Effector memory CD4-positive, alpha-beta T cell (primary cell): ENCODE results near the gene STRN3.
"Not testable (repeated sequence)": the region's sequence is repeated elsewhere in the genome, so short reads cannot be mapped to it uniquely, and the experiment has no call there.

ENCODE experiments used
- DNase-seq, 3 donors: peaks; one replicate each; pipeline ENCODE4 v3.0.0-alpha.2; 2020
- H3K27ac ChIP-seq: 2 replicates; pipeline ENCODE4 v1.7.0; 2013; ENCODE audit warnings: mild to moderate bottlenecking, low read length, moderate library complexity; ENCODE audit not compliant: insufficient read depth, poor library complexity, severe bottlenecking
- H3K27me3 ChIP-seq: replicated peaks from 2 replicates; pipeline ENCODE4 v1.7.0; 2013; ENCODE audit warnings: mild to moderate bottlenecking, low read length; ENCODE audit not compliant: insufficient read depth, control insufficient read depth, poor library complexity, severe bottlenecking
- H3K36me3 ChIP-seq: 2 replicates; pipeline ENCODE4 v1.7.0; 2013; ENCODE audit warnings: mild to moderate bottlenecking, low read length, moderate library complexity; ENCODE audit not compliant: control insufficient read depth, insufficient read depth
- H3K4me1 ChIP-seq: 2 replicates; pipeline ENCODE4 v1.7.0; 2013; ENCODE audit warnings: low read length, mild to moderate bottlenecking; ENCODE audit not compliant: control insufficient read depth, insufficient read depth, poor library complexity, severe bottlenecking
- H3K4me3 ChIP-seq: 2 replicates; pipeline ENCODE4 v1.7.0; 2013; ENCODE audit warnings: low read length, low read depth, mild to moderate bottlenecking; ENCODE audit not compliant: insufficient read depth, poor library complexity, severe bottlenecking
- H3K9me3 ChIP-seq: 2 replicates; pipeline ENCODE4 v1.7.0; 2013; ENCODE audit warnings: mild to moderate bottlenecking, low read length, moderate library complexity; ENCODE audit not compliant: control insufficient read depth

The STRN3 gene

DNA sequence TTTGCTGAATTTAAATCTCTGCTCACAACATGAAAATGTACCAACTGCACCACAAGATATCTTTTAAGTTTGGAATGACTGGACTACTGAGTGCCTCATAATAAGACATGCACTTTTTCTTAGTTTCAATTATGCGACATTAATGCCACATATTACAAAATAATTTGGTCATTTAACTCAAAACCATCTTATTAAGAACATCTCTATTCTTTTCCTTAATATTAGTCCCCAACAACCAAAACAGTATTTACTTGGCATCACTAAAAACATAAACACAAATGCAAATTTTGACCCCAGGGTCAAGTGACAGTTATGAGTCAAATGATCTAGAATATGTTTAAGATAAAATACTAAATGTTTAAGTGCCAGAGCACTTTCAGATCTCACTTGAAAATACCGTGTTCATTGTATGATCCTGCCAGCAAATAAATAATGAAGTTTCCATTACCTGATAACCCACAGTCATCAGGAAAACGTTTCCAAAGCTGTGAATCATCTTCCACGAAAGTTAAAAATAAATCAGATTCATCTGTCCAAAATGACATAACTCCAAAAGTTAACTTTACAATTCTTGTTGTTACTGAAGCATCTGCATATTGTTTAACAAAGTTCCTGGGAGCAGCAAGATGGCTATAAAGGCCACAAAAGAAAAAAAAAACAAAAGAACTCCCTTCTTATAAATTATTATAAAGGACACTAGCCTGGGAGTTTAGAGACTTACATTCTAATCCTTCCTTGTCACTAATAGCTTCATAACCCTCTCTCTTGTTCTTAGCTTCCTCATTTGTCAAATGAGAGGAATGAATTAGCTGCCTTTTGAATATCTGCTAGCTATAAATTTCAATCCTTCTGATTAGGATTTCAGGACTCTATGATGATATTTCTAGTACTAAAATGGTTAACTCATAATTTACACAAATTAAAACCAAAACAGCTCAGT lies 31.2 kb downstream of the STRN3 start:
- peaks cover 4% of the 10 kb centered on the region for H3K36me3 ChIP-seq
- H3K4me3 ChIP-seq = no peak overlapping the region
- no peak overlapping the region for H3K27ac ChIP-seq
- DNase-seq = no peak
- H3K27me3 ChIP-seq = no peaks in the 10 kb centered on the region
- no peaks in the 10 kb centered on the region for H3K9me3 ChIP-seq
- H3K4me1 ChIP-seq = peaks cover under 1% of the 10 kb centered on the region

DNA sequence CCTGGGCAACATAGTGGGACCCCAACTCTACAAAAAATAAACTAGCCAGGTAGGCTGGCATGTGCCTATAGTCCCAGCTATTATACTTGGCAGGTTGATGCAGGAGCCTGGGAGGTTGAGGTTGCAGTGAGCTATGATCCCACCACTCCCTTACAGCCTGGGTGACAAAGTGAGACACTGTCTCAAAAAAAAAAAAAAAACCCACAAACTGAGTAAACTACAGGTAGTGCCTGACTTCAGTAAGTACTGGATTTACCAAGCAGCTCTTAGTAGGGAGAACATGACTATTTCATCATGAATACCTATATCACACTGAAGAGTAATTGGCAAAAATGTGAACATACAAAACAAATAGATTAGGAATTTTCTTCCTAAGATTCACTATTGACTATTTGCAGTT lies 33.1 kb downstream of the STRN3 start:
- Histone ChIP-seq H3K4me3 (no peak overlapping the region), H3K9me3 (no peaks in the 10 kb centered on the region), H3K27me3 (no peaks in the 10 kb centered on the region), H3K36me3 (peaks cover 3% of the 10 kb centered on the region), H3K27ac (no peak overlapping the region), H3K4me1 (no peaks in the 10 kb centered on the region)
- DNase-seq = no peak

DNA sequence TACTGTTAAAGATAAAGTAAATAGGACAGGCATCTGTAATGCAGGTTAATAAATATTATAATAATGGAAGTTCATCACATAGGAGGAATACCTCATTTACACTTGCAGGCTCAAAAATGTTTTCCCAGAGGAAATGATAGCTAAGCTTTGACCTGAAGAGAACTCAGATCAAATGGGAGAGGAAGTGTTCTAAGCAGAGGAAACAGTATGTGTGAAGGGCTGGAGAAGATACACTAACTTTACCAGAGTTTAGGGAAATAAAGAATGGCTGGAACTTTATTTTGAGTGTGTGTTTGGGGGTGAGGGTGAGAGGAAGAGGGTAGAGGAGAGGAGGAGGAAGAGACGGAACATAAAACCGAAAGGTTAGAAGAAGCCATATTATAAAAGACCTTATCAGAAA lies 34.8 kb downstream of the STRN3 start:
- Histone ChIP-seq H3K4me1 (no peaks in the 10 kb centered on the region), H3K9me3 (no peaks in the 10 kb centered on the region), H3K4me3 (no peak overlapping the region), H3K36me3 (peaks cover 3% of the 10 kb centered on the region), H3K27ac (no peak overlapping the region), H3K27me3 (no peaks in the 10 kb centered on the region)
- DNase-seq = no peak

DNA sequence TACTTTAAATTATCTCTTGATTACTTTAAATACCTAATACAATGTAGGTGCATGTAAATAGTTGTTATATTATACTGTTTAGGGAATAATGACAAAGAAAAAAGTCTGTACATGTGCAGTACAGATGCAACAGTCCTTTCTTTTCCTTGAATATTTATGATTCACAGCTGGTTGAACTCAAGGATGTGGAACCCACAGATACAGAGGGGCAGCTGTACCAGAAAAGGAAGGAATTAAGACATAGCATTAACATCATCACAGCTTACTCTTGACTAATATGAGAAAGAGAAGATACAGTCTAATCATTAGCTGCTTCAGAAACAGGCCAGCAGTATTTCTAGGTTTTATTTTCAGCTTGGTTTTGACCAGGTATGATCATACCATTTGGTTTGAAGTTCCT lies 35.4 kb downstream of the STRN3 start:
- DNase-seq = no peak

DNA sequence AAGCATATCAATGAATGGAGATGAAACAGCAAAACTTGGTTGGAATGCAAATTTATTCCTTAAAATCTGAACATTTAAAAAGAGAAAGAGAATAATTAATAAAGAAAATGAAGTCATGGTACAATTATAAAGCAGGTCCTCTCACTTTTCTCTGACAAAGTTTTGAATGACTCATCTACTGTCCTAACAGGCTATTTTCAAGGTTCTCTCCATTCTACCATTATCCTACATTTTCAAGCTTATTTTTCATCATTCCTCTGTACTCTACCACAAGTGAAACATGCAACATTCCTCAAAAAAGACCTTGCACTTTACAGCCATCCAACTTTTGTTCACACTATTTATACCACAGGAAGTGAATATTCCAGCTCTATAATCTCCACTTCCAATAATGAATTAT lies 37.7 kb downstream of the STRN3 start:
- H3K4me3 ChIP-seq = no peak overlapping the region
- no peaks in the 10 kb centered on the region for H3K27me3 ChIP-seq
- peaks cover 3% of the 10 kb centered on the region for H3K36me3 ChIP-seq
- no peaks in the 10 kb centered on the region for H3K9me3 ChIP-seq
- DNase-seq = no peak
- no peak overlapping the region for H3K27ac ChIP-seq
- no peaks in the 10 kb centered on the region for H3K4me1 ChIP-seq

More for the DNA sequence above, 35.4 kb downstream of the STRN3 start:
- Histone ChIP-seq H3K27ac (no peak overlapping the region), H3K36me3 (peaks cover 3% of the 10 kb centered on the region), H3K4me1 (no peaks in the 10 kb centered on the region), H3K27me3 (no peaks in the 10 kb centered on the region), H3K9me3 (no peaks in the 10 kb centered on the region), H3K4me3 (no peak overlapping the region)

DNA sequence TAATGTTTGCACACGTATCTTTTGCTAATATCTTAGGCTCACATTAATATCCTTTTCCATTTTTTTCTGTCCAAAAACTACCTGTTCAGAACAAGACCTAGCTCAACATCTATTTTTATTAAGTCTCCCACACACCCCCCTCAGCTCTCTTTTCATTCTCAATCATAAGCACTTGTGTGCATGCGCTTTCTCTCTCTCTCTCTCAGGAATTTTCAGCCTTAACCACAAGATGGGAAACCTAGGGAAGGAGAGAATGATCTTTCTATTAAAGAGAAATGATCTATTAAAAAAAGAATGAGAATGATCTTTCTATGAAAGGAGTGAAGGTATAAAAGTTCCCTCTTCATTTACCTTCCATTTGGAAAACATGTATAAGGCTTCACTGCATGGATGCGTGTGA lies 40.4 kb downstream of the STRN3 start:
- Histone ChIP-seq H3K36me3 (peaks cover 3% of the 10 kb centered on the region), H3K27me3 (no peaks in the 10 kb centered on the region), H3K27ac (no peak overlapping the region), H3K9me3 (no peaks in the 10 kb centered on the region), H3K4me3 (no peak overlapping the region), H3K4me1 (no peaks in the 10 kb centered on the region)
- DNase-seq = no peak

DNA sequence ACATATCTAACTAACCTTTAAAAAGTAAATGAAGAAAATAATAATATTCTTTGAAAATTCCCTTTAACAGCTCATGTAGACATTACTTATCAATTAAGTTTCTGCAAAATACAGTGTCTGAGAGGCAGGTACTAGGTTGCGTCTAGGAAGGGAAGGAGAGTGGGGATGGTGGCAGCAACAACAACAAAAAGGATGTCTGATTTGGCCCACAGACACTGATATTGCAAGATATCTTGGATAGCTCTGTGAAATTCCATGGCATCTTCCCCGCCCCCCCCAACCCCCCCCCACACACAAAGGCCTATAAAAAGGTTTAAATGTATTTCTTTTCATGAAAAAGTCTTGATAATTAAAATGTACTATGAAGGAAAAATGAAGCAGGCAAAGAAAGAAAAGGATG lies 42.3 kb downstream of the STRN3 start:
- no peak overlapping the region for H3K4me3 ChIP-seq
- DNase-seq = no peak
- H3K4me1 ChIP-seq = no peaks in the 10 kb centered on the region
- peaks cover under 1% of the 10 kb centered on the region for H3K36me3 ChIP-seq
- no peaks in the 10 kb centered on the region for H3K9me3 ChIP-seq
- no peaks in the 10 kb centered on the region for H3K27me3 ChIP-seq
- H3K27ac ChIP-seq = no peak overlapping the region

DNA sequence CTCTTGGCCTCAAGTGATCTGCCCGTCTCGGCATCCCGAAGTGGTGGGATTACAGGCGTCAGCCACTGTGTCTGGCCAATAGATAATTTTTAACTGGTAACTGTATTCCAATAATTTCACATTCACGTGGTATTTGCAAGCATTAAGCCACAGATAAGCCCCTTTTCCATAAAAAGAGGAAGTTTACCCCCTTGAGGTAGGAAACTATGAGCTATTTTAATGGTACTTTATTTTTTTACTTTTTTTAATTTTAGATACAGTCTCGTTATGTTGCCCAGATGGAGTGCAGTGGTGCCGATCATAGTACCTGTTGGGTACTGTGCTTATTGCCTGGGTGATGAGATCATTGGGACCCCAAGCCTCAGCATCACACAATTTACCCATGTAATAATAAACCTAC lies 43.6 kb downstream of the STRN3 start:
- Histone ChIP-seq H3K36me3 (no peaks in the 10 kb centered on the region), H3K27ac (no peak overlapping the region), H3K27me3 (no peaks in the 10 kb centered on the region), H3K9me3 (no peaks in the 10 kb centered on the region), H3K4me1 (no peaks in the 10 kb centered on the region), H3K4me3 (no peak overlapping the region)
- DNase-seq = no peak

DNA sequence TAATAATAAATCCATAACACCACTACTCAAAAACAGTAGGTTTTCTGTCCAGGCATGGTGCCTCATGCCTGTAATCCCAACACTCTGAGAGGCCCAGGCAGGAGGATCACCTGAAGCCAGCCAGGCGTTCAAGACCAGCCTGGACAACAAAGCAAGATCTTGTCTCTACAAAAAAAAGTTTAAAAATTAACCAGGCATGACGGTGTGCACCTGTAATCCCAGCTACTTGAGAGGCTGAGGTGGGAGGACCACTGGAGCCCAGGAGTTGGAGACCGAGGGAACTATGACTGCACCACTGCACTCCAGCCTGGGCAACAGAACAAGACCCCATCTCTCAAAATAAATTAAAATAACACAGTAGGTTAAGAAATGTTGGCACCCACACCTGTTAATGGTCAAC lies 45.2 kb downstream of the STRN3 start:
- Histone ChIP-seq H3K36me3 (no peaks in the 10 kb centered on the region), H3K4me3 (no peak overlapping the region), H3K4me1 (no peaks in the 10 kb centered on the region), H3K27ac (no peak overlapping the region), H3K27me3 (no peaks in the 10 kb centered on the region), H3K9me3 (no peaks in the 10 kb centered on the region)
- no peak for DNase-seq

DNA sequence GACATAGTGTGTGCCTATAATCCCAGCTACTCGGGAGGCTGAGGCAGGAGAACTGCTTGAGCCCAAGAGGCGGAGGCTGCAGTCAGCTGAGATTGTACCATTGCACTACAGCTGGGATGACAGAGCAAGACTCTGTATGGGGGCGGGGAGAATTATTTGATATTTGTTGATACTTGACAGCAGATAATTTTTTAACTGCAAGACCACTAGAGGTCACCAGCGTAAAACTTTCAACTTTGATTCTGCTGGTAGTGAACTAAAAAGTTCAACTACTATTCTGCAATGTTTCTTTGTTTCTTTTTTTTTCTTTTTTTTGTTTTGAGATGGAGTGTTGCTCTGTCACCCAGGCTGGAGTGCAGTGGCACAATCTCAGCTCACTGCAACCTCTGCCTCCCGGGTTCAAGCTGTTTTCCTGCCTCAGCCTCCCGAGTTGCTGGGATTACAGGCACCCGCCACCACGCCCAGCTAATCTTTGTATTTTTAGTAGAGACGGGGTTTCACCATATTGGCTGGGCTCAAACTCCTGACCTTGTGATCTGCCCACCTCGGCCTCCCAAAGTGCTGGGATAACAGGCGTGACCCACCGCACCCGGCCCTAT lies 46.0 kb downstream of the STRN3 start:
- H3K9me3 ChIP-seq, H3K27me3 ChIP-seq, H3K27ac ChIP-seq, H3K4me3 ChIP-seq, H3K36me3 ChIP-seq, H3K4me1 ChIP-seq: not testable (repeated sequence)
- DNase-seq = peak in 1 of 3 donors; percentile 7
